Small intestine (tissue), 7 donors: Measurements from ENCODE around the gene THSD4. TPM values are rescaled to one million over a fixed set of nuclear protein-coding genes. Genes with fewer than 3 reads are reported as not detected.

Experiments
- DNase-seq, 2 donors: peaks; one replicate each; pipeline versions ENCODE4 v3.0.0 to v3.0.0-alpha.2; 2013
- FAIRE-seq: peaks from 2 replicates; lab custom pipeline; 2012; peaks lifted over from hg19 to GRCh38; lab: Jason Lieb, UNC
- H3K27ac ChIP-seq, 3 donors: one replicate each; pipeline ENCODE4 v1.5.1; 2013; ENCODE audit warnings: low read length in 2 of 3, mild to moderate bottlenecking in 2 of 3, control low read depth in 1 of 3, inconsistent platforms in 1 of 3, low read depth in 1 of 3, moderate library complexity in 1 of 3
- H3K27me3 ChIP-seq, 3 donors: one replicate each; pipeline ENCODE4 v1.6.1; 2013; ENCODE audit warnings: low read length in 3 of 3, inconsistent platforms in 1 of 3; ENCODE audit not compliant: control insufficient read depth in 3 of 3, insufficient read depth in 3 of 3
- H3K36me3 ChIP-seq, 3 donors: one replicate each; pipeline ENCODE4 v1.6.1; 2013; ENCODE audit warnings: low read length in 3 of 3, inconsistent platforms in 1 of 3, low read depth in 1 of 3, mild to moderate bottlenecking in 1 of 3, moderate library complexity in 1 of 3; ENCODE audit not compliant: control insufficient read depth in 3 of 3, insufficient read depth in 2 of 3
- H3K4me1 ChIP-seq, 3 donors: one replicate each; pipeline ENCODE4 v1.6.1; 2013; ENCODE audit warnings: low read length in 2 of 3, inconsistent platforms in 1 of 3, low read depth in 1 of 3, mild to moderate bottlenecking in 1 of 3, moderate library complexity in 1 of 3; ENCODE audit not compliant: control insufficient read depth in 3 of 3, insufficient read depth in 2 of 3
- H3K4me3 ChIP-seq, 3 donors: one replicate each; pipeline ENCODE4 v1.5.1; 2013; ENCODE audit warnings: low read length in 3 of 3, control low read depth in 1 of 3, inconsistent platforms in 1 of 3, low read depth in 1 of 3, mild to moderate bottlenecking in 1 of 3, moderate library complexity in 1 of 3
- H3K9me3 ChIP-seq, 2 donors: one replicate each; pipeline ENCODE4 v1.6.1; 2013; ENCODE audit warnings: low read depth in 1 of 2, low read length in 1 of 2; ENCODE audit not compliant: control insufficient read depth in 2 of 2, insufficient read depth in 1 of 2
- WGBS, 3 donors: extraction: QIAGEN DNeasy Blood & Tissue Kit; methylation state at CpG; one replicate each; pipeline ENCODE4 v1.1.7; 2013; 5-methylcytosine and 5-hydroxymethylcytosine counted together
- polyA plus RNA-seq, 4 donors: library from polyadenylated mRNA; stranded (reverse) in 3 of 4; unstranded in 1 of 4; fragments of 200-250 nt in 3 of 4; fragments of 120-200 nt in 1 of 4; gene quantifications; one replicate each; pipeline versions ENCODE4 v1.2.1 to v1.2.3, GENCODE V29; 2013
- donor health status: healthy with polysubstance abuse.
- donor health status: control.
- donor health status: control.
- donor health status: Bipolar disorder and iron deficiency.
- donor health status: healthy.

Gene THSD4
- polyA plus RNA-seq, 4 donors = 3.6 to 14.4 (median 9.7) TPM

GRCh38 chr15:71674354-71674753 lies 559.1 kb downstream of the THSD4 start:
- FAIRE-seq = no peak
- H3K36me3 ChIP-seq = no peaks in the 10 kb centered on the region
- 89 to 97% (median 91%) methylated on average over 2 of the region's 2 CpGs for WGBS, 3 donors

GRCh38 chr15:71677352-71677751 lies 562.1 kb downstream of the THSD4 start:
- H3K4me3 ChIP-seq = no peak overlapping the region
- no peak overlapping the region for H3K27ac ChIP-seq
- whole genome bisulfite sequencing, 3 donors = 31 to 44% (median 43%) methylated on average over 2 of the region's 2 CpGs
- no peaks in the 10 kb centered on the region for H3K27me3 ChIP-seq
- H3K9me3 ChIP-seq = peaks cover 0 to 3% of the 10 kb centered on the region in 2 donors
- DNase-seq (no peak), FAIRE-seq (no peak)
- no peaks in the 10 kb centered on the region for H3K36me3 ChIP-seq
- peaks cover 0 to 12% (median 0%) of the 10 kb centered on the region in 3 donors for H3K4me1 ChIP-seq

More at GRCh38 chr15:71674354-71674753, 559.1 kb downstream of the THSD4 start:
- Histone ChIP-seq H3K4me3 (no peak overlapping the region), H3K9me3 (peaks cover 0 to 3% of the 10 kb centered on the region in 2 donors), H3K4me1 (peaks cover 0 to 12% (median 0%) of the 10 kb centered on the region in 3 donors), H3K27me3 (no peaks in the 10 kb centered on the region), H3K27ac (no peak overlapping the region)
- no peak for DNase-seq

- peaks cover 0 to 3% of the 10 kb centered on the region in 2 donors for H3K9me3 ChIP-seq
- WGBS, 3 donors = 72 to 84% (median 76%) methylated on average over 5 of the region's 5 CpGs
- H3K36me3 ChIP-seq = no peaks in the 10 kb centered on the region
- H3K27ac ChIP-seq = no peak overlapping the region
- DNase-seq (no peak), FAIRE-seq (no peak)
- peaks cover 0 to 12% (median 0%) of the 10 kb centered on the region in 3 donors for H3K4me1 ChIP-seq
- no peak overlapping the region for H3K4me3 ChIP-seq
- no peaks in the 10 kb centered on the region for H3K27me3 ChIP-seq
Observed at GRCh38 chr15:71677766-71678165, 562.5 kb downstream of the THSD4 start.

- DNase-seq (no peak), FAIRE-seq (no peak)
- no peaks in the 10 kb centered on the region for H3K27me3 ChIP-seq
- no peak overlapping the region for H3K4me3 ChIP-seq
- no peak overlapping the region for H3K27ac ChIP-seq
- no peaks in the 10 kb centered on the region for H3K36me3 ChIP-seq
- WGBS, 3 donors = 29 to 56% (median 42%) methylated on average over 2 of the region's 2 CpGs
- peaks cover 0 to 12% (median 0%) of the 10 kb centered on the region in 3 donors for H3K4me1 ChIP-seq
- peaks cover 0 to 3% of the 10 kb centered on the region in 2 donors for H3K9me3 ChIP-seq
Observed at GRCh38 chr15:71678191-71678590, 562.9 kb downstream of the THSD4 start.

GRCh38 chr15:71678605-71679004 lies 563.3 kb downstream of the THSD4 start:
- no peaks in the 10 kb centered on the region for H3K27me3 ChIP-seq
- H3K27ac ChIP-seq = no peak overlapping the region
- H3K4me1 ChIP-seq = peaks cover 0 to 12% (median 0%) of the 10 kb centered on the region in 3 donors
- no peak overlapping the region for H3K4me3 ChIP-seq
- WGBS, 3 donors = 73 to 83% (median 80%) methylated on average over 2 of the region's 2 CpGs
- H3K9me3 ChIP-seq = peaks cover 0 to 3% of the 10 kb centered on the region in 2 donors
- FAIRE-seq = no peak
- no peaks in the 10 kb centered on the region for H3K36me3 ChIP-seq
- DNase-seq = no peak

GRCh38 chr15:71679223-71679792 lies 564.0 kb downstream of the THSD4 start:
- WGBS, 3 donors = 72 to 77% (median 73%) methylated on average over 3 of the region's 3 CpGs
- FAIRE-seq (no peak), DNase-seq (peak in 1 of 2 donors; percentile 33)
- Histone ChIP-seq H3K9me3 (peaks cover 0 to 3% of the 10 kb centered on the region in 2 donors), H3K27ac (no peak overlapping the region), H3K27me3 (no peaks in the 10 kb centered on the region), H3K4me3 (no peak overlapping the region), H3K36me3 (no peaks in the 10 kb centered on the region), H3K4me1 (peaks cover 0 to 12% (median 0%) of the 10 kb centered on the region in 3 donors)

- DNase-seq (peak; percentile 39 to 49), FAIRE-seq (no peak)
- 36 to 58% (median 44%) methylated on average over 5 of the region's 5 CpGs for WGBS, 3 donors
- Histone ChIP-seq H3K27me3 (no peaks in the 10 kb centered on the region), H3K4me1 (peaks cover 0 to 12% (median 0%) of the 10 kb centered on the region in 3 donors), H3K36me3 (no peaks in the 10 kb centered on the region), H3K27ac (no peak overlapping the region), H3K4me3 (no peak overlapping the region), H3K9me3 (peaks cover 0 to 3% of the 10 kb centered on the region in 2 donors)
Observed at GRCh38 chr15:71679793-71680353, 564.6 kb downstream of the THSD4 start.

- no peak for DNase-seq
- 85 to 90% (median 89%) methylated on average over 3 of the region's 3 CpGs for WGBS, 3 donors
- no peak for FAIRE-seq
- H3K4me1 ChIP-seq = peaks cover 0 to 12% (median 0%) of the 10 kb centered on the region in 3 donors
- no peak overlapping the region for H3K4me3 ChIP-seq
- no peaks in the 10 kb centered on the region for H3K36me3 ChIP-seq
- no peaks in the 10 kb centered on the region for H3K27me3 ChIP-seq
- no peaks in the 10 kb centered on the region for H3K9me3 ChIP-seq
- H3K27ac ChIP-seq = no peak overlapping the region
Observed at GRCh38 chr15:71682001-71682400, 566.7 kb downstream of the THSD4 start.
